ENCODE measurements around the gene PGM2. TPM values are rescaled to one million over a fixed set of nuclear protein-coding genes. Genes with fewer than 3 reads are reported as not detected.

Gene PGM2
- total RNA-seq, 1 donor from 2014 or later: 9.5 TPM

- intact Hi-C loops (cut with DNase I): loop anchor here (2.0 to 10.0 kb wide), 4 partner anchors 17 to 217 kb away; no protein-coding TSS in a partner anchor
- peak; percentile 79 for DNase-seq (ENCODE audit: low spot score)
Measured at GRCh38 chr4:37891260-37892159, 65.0 kb downstream of the PGM2 start.

GRCh38 chr4:37892641-37893040, 66.2 kb downstream of the PGM2 start:
- no peak for DNase-seq (ENCODE audit: low spot score)
- intact Hi-C loops (cut with DNase I): loop anchor here (5.0 to 10.0 kb wide), 2 partner anchors 145 to 218 kb away; no protein-coding TSS in a partner anchor

- intact Hi-C loops (cut with DNase I): loop anchor here (5.0 to 10.0 kb wide), 2 partner anchors 144 to 218 kb away; no protein-coding TSS in a partner anchor
- DNase-seq (ENCODE audit: low spot score): no peak
Measured at GRCh38 chr4:37893164-37893563, 66.7 kb downstream of the PGM2 start.

- intact Hi-C loops (cut with DNase I): loop anchor here (10.0 kb wide), 1 partner anchor 220 kb away; no protein-coding TSS in a partner anchor
- DNase-seq (ENCODE audit: low spot score): no peak
Measured at GRCh38 chr4:37895271-37895670, 68.8 kb downstream of the PGM2 start.

DNA sequence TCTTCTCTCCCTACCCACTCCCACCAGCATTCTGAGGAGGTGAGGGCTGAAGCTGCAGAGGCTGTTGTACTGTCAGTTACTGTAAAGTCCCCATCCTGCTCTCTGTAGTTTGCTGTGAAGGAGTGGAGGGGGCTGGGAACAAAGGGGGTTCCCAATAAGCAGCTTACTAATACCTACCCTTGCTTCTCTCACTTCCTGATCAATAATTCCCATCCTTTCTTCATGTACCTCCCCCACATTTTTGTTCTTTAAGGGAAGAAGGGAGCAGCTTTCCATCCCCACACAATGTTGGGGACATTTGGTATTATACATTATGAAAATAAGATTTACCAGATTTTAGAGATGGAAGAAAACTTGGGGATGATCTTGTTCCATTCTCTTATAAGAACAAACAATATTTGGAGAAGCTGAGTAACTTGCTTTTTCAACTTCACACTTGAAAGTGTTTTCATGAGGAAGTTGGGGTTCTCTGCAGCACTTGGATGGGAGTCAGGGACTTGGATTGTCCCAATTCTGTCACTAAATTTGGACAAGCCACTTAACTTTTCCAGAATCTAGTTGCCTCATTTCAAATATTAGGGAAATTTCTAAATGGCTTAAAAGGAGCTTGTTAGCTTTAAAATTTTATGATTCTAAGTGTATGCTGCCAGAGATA, 69.8 kb downstream of the PGM2 start:
- no peak for DNase-seq (ENCODE audit: low spot score)
- intact Hi-C loops (cut with DNase I): loop anchor here (10.0 kb wide), 1 partner anchor 222 kb away; no protein-coding TSS in a partner anchor

DNA sequence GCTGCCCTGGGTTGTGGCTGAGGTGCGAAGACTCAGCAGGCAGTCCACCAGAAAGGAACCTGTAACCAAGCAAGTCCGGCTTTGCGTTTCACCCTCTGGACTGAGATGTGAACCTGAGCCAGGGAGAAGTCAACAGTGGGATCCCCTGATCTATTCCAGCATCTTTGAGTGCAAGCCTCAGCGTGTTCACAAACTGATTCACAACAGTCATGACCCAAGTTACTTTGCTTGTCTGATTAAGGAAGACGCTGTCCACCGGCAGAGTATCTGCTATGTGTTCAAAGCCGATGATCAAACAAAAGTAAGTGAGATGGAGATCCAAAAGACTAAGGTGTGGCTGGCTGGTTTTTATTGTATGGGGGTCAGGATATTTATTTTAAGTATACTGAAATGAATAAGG, 75.7 kb downstream of the PGM2 start:
- intact Hi-C loops (cut with DNase I): no loop called here

DNA sequence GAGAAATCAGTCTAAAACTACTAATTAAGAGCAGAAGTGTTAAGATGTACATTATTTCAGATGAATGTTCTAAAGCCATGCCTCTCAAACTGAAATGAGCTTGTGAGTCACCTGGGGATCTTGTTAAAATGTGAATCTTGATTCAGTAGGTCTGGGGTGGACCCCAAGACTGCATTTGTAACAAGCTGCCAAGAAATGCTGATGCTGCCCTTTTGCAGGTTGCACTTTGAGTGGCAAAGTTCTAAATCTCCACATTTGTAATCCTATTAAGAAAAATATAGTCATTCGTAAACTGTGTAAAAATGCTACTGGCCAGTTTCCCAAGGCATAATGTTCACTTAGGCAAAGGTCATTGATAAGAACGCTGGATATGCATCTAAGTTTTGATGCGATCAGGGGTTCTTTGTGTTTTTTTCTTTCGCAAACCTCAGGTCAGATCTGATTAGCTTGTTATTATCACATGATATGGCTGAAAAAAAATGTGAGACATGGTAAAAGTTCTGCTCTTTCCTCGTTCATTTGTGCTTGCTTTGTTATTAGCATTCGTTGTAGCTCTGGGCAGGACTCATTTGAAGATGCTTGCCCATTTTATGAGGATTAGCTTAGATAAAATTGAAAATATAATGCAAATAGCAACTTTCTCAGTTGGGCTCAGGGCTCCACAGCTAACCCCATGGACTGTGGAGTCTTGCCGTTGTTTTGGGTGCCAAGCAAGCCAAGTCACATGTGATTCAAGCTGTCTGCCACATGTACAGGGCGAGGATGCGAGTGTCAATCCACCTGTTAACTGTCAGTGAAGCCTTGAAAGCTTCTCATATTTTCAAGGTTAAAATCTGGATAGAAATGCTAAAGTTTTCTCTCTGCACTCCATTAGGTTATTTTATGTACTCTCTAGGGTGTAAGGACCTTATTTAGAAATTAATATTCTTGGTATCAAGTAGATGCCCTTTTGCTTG, 76.5 kb downstream of the PGM2 start:
- intact Hi-C loops (cut with DNase I): no loop called here
- DNase-seq (ENCODE audit: low spot score): no peak

More for the DNA sequence above, 75.7 kb downstream of the PGM2 start:
- DNase-seq (ENCODE audit: low spot score): no peak

- DNase-seq (ENCODE audit: low spot score): no peak
- intact Hi-C loops (cut with DNase I): no loop called here
Measured at GRCh38 chr4:37903901-37904300, 77.4 kb downstream of the PGM2 start.

DNA sequence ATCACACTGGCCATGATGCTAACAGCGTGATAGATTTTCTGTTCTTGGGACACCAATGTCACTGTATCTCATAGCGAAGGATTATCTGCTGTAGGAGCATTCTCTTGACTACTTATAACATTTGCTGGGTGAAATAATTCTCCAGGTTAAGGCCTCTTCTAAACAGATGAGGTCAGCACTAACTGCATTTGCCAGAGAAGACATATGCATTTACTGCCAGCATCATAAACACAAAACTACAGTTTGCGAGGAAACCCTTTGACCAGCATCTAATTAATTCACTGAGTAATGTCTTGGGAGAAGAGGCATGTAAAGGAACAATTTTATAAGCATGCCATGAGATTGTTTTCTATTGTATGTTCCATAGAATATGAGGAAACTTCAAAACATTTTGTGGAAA, 78.3 kb downstream of the PGM2 start:
- DNase-seq (ENCODE audit: low spot score): no peak
- intact Hi-C loops (cut with DNase I): loop anchor here (5.0 kb wide), 1 partner anchor 67 kb away; no protein-coding TSS in a partner anchor

DNA sequence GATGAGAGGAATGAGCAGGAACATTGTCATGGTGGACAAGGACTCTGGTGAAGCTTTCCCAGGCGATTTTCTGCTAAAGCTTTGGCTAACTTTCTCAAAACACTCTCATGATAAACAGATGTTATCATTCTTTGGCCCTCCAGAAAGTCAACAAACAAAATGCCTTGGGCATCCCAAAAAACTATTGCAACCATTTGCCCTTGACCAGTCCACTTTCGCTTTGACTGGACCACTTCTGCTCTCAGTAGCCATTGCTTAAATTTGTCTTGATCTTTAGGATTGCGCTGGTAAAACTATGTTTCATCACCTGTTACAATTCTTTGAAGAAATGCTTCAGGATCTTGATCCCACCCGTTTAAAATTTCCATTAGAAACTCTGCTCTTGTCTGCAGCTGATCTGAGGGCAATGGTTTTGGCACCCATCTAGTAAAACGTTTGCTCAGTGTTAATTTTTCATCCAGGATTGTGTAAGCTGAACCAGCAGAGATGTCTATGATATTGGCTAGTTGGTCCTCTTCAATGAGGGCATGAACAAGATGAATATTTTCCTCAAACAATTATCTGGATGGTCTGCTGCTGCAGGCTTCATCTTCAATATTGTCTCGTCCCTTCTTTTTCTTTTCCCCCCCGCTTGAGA, 79.2 kb downstream of the PGM2 start:
- intact Hi-C loops (cut with DNase I): loop anchor here (5.0 kb wide), 1 partner anchor 67 kb away; no protein-coding TSS in a partner anchor
- no peak for DNase-seq (ENCODE audit: low spot score)

DNA sequence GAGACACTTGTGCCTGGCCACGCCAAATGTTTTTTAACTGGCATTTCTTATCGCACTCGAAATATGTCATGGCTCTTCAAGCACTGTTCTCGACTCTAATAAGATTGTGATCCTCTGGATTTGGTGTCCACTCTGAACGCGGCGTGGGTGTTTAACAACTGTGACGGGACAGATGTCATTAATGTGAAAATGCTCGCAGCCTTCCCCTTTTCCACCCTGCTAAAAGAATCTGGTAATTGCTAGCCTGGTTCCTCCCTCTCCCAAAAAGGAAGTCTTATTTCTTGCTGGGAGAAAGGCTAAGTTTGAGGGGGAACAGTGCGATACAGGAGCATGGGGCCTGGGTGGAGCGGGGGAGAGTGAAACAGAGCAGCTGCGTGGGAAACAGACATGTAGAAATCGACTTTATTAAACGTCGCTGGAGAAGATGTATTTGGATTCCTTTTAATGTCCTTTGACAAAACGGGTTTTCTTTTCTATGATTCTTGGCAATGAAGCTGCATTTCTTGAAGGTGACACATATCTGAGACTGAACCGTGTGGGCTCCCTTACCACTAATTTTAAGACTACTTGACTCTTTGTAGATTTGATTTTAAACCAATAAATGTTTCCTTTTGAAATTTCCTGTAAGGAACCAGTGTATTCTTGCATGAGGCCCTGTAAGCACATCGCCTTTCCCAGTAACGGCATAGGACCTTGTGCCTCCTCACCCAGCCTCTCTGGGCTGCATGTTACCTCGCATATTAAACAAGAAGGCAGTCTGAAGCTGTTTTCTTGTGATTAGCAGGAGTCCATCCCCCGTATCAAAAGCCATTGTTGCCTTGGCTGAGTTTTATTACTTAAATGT, 82.2 kb downstream of the PGM2 start:
- intact Hi-C loops (cut with DNase I): loop anchor here (2.0 to 5.0 kb wide), 2 partner anchors 18 to 64 kb away; partner anchors contain the start of gene TBC1D1
- no peak for DNase-seq (ENCODE audit: low spot score)

DNA sequence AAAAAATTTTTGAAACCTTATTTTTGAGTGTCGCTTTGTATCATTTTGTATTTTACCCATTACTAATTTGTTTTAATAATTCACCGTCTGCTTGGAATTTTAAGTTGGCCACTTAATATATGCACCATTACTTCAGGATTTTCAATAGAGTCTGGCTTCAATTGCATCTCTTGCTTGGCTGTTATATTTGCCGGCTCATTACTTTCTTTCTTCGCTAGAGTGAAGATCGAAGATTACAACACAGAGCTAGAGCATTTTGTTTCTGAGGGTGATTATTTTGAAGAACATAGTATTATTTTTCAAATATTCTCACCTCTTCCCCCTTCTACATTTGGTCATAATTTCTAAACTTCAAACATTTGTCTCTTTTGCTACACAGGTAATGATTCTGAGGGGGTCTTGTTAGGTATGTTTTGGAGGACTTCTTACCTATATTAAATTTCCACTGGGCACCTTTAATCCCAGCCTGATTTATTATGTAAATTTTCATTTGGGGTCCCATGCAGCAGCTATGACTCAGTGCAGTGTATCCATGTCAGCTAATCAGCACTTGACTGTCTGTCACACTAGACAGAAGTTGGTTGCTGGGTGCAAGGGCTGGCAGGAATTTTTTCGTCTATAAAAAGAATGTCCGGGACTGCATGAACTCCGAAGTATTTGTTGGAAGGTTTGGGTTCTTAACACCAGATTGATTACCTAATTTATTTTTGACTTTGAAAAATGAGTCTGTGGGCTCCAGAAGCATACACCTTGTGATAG, 83.0 kb downstream of the PGM2 start:
- intact Hi-C loops (cut with DNase I): loop anchor here (2.0 to 5.0 kb wide), 2 partner anchors 19 to 63 kb away; partner anchors contain the start of gene TBC1D1
- no peak for DNase-seq (ENCODE audit: low spot score)

DNA sequence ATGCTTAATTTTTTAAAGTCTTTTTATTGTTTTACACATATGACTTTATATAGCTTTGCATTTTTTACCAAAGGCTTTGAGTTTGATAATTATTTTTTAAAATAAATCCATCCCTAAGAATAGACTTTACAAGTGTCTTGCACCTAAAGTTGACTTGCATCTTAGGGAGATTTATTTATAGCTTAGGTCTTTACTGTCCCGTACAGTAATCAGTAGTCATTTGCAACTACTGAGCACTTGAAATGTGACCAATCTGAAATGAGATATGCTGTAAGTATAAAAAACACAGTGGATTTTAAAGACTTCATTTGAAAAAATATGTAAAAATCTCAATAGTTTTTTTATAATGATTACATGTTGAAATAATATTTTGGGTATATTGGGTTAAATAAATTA, 83.6 kb downstream of the PGM2 start:
- intact Hi-C loops (cut with DNase I): no loop called here
- DNase-seq (ENCODE audit: low spot score): no peak
